ENCODE measurements around the gene RER1.

The RER1 gene

DNA sequence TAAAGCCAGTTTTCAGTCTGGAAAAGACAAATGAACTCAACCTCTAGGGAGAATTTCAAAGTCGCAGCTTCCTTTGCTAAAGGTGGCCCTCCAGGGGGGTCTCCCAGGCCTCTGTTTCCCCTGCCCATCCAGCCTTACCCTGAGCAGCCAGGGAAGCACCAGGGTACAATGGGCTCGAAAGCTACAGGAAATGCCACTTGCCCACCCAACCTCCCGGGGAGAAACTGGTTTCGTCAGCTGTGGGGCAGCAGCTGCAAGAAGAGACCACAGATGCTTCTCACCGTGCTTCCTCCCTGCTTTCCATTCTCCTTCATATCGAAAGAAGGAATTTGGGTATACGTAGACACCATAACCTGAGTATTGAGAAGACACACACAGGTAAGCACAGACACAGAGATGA, 2.0 kb upstream of the RER1 start:
- DNase-seq (ENCODE audit: low read depth, low spot score): no peak

DNA sequence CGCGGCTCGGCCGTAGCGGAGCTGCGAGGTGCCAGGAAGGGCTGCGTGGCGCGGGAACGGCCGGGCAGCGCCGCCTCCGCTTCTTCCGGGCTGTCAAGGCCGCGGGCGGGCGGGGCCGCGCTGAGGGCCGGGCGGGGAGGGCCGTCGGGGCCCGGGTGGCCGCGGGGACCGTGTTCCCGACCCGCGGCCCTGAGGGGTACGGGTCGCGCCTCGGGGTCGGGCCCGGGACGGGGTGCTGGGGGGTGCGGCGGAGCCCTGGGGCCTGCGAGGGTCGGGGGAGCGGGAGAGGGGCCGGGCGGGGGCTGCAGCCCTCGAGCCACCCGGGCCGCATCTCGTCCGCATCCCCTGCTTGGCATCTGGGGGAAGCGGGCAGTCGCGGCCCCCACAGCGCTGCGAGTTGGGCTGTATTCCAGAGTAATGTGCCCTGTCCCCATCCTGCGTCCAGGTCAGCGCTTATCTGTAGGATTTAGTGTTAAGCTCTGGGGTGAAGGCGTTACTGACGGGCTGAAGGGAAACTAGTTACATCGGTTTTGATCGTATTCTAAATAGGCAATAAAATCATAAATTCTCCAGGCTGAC, 379 bp downstream of the RER1 start:
- DNase-seq (ENCODE audit: low read depth, low spot score): no peak

DNA sequence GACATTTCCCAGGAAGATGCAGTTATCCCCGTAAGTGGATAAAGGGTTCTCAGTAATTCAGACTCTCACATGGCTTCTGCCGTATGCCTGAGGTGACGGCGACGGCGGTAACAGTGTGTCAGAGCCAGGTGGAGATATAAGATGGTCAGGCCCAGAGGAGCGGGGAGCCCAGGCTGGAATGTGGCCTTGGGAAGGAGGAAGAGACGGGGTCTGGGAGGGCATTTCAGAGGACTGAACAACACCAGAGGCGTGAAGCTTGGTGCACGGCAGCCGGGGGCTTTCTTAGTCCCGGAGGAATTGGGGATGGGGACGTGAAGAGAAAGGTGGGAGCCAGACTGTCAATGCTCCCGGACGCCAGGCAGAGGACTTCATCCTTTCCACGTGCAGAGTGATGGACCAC, 1.0 kb downstream of the RER1 start:
- no peak for DNase-seq (ENCODE audit: low read depth, low spot score)

DNA sequence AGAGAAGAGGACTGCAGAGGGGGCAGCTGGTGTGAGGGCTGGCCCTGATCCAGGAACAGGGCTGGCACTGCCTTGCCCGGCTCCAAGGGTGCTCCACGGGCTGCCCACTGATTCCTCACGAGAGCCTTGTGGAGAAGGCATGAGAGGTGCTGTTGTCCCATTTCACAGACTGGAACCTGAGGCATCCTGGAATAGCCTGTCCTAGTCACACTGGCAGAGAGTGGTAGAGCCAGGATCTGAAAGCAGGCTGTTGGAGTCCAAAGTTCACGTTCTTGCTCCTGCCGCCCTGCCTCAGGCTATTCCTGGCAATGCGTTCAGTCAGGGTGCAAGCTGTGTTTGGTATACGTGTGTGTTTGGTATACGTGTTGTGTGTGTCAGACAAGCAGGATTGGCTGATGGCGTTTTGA, 1.8 kb downstream of the RER1 start:
- no peak for DNase-seq (ENCODE audit: low read depth, low spot score)

DNA sequence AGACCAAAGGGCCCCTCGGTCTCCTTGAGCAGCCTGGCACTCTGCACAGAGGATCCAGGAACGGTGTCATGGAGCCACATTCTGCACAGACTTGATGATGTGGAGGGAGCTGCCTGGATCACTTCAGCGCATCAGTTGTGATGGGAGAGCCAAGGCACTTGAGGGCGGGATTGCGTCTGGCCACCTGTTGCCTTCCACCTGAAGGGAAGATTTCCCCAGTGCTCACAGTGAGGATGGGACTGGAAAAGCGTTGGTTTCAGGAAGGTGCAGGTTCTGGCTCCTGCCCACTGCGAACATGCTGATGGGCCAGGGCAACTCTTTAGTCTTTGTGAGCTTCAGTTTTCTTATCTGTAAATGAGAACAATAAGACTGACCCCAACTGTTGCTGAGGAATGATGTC, 2.6 kb downstream of the RER1 start:
- no peak for DNase-seq (ENCODE audit: low read depth, low spot score)

DNA sequence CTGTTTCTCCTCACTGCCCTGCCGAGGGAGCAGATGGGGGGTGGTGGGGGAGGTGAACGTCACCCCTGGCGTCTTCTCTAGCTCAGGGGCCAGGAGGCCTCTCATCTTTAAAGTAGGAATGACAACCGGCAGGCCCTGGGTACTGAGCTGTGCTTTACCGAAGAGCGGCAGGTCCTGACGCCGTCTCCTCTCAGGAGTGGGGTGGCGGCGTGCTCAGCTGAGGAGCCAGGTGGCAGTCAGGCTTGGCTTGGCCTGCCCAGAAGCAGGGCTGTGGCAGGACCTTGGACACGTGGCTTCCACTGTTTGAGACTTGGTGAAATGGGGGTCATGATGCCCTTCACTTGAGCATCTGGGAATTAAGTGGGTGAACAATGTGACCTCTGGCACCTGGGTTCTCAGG, 3.1 kb downstream of the RER1 start:
- DNase-seq (ENCODE audit: low read depth, low spot score): no peak

DNA sequence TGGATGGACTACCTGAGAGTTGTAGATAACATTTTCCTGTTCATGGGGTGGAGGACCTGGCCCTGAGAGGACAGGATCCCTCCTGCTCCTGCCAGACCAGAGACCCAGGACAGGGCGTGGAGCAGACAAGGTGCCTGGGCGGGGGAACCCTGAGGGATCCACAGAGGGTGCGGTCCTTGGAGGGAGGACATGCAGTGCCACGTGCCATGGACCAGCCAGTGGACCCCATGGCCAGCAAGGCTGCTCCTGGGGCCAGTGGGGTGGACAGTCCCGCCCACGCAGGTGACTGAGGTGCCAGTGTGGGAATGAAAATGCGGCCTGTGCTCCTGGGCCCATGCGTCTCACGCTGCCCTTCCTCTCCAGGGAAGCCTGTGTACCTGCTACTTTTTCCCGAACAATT, 3.6 kb downstream of the RER1 start:
- no peak for DNase-seq (ENCODE audit: low read depth, low spot score)

DNA sequence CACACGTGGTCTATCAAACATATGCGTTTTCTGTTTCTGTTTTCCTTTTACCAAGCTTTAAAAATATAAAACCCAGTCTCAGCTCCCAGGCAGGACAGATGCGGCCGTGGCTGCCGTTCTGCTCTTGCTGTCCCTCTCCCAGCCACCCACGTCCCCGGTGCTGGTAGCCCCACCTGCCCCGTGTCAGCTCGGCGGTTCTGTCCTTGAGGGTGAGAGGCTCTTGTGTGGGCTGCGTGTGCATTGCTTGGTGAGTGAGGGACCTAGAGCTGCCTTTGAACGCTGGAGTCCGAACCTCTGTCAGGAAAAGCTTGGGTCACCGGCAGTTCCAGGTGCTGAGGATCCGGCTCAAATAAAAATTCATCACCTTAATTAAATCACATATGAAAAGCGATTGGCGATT, 4.4 kb downstream of the RER1 start:
- no peak for DNase-seq (ENCODE audit: low read depth, low spot score)

DNA sequence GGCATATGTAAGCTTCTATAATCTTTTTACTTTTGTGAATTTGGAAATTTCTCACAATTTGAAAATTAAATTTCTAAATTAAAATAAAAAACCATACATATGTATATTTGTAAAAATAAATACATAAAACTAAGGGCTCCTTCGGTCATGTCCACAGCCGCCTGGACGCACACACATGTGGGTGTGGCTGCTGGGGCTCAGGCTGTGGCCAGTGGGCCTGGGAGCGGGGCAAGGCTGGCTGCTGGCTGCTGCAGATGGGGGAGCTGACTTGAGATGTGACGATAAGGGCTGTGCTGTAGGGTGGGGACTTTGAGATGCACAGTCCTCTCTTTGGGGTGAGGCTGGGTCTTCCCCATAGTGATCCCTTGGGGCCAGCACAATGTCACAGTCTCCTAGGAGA, 4.8 kb downstream of the RER1 start:
- DNase-seq (ENCODE audit: low read depth, low spot score): no peak

DNA sequence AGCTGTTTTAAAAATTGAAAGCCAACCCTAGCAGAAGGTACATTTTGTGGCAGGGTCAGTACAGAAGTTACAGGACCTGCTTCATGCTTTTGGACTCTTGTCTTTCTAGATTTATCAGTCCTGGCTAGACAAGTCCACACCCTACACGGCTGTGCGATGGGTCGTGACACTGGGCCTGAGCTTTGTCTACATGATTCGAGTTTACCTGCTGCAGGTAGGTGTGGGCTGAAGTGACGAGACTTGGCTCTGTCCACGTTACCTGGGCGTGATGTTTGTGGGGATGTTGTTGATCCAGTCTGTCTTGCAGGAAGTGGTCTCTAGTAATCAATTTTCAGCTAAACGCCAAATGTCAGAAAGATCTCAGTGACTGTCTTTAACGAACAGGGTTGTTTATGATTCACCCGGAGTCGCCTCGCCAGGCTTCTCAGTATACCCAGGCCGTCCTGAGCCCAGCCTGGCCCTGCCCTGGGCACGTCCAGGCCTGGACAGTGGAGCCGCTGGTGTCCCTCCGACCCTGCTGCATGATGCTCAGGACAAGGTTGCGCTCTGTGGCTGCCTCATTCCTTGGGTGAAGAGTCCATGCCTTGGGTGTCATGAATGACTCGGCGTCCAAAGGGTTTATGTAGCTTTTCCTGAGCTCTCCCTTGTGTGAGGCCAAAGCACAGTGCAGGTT, 5.5 kb downstream of the RER1 start:
- DNase-seq (ENCODE audit: low read depth, low spot score): no peak

DNA sequence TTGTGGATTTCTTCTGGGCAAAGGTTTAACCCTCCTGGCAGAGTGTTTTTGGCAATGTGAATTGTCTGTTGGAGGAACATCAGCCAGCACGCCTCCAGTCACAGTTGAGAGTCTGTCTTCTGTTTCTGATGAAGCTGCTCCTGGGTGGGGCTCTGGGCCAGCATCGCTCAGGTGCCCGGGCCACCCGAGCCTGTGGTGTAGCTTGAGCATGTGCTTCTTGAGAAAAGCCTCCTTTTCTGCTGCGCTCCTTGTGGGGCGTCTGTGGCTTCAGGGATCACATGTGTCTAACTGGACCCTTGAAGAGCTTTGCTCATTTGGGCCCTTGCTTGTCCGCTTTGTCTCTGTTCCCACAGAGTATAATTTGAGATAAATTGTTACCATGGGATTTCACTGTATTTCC, 7.2 kb downstream of the RER1 start:
- DNase-seq (ENCODE audit: low read depth, low spot score): no peak

DNA sequence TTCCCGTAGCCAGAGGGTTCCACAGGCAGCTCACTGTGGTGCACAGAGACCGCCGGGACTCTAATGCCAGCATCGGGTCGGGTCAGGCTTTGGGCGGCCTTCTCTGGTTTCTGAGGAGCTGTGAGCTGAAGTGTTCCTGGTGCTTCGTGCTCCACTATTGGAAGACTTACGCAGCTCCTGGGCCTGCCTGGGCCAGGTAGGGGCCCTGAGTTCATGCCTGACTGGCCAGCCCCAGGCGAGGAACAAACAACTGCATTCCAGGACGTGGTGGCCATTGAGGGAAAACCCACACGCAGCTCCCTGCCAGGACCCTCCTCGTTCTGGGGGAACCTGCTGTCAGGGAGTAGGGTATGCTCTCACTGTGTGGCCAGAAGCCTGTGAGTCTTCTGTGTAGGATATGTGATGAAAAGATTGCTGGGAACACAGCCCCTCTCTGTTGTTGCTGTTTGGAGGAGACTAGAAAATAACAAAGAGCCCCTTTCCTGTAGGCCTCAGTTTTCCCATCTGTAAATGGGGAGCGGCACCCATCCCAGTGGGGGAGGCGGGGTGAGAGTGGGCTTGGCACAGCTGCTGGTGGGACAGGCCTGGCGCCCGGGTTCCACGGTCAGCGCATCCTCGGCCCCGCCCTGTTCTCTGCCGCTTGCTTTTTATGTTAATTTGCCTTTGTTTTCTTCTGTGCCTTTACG, 8.4 kb downstream of the RER1 start:
- no peak for DNase-seq (ENCODE audit: low read depth, low spot score)

DNA sequence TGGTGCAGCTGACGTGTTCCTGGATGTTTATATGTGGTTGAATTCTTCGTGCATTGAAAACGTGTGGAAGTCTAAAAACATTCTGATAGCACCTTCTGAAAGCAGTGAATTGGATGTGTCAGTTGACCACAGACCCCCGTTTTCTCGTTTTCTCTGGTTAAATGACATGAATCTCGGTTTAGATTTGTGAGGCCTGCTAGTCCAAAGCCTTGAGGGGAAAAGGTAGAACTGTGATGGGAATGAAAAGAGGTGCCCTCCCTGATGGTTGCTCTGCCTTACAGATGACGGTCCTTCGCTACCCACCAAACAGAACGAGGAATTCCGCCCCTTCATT, 8.9 kb downstream of the RER1 start:
- no peak for DNase-seq (ENCODE audit: low read depth, low spot score)

DNA sequence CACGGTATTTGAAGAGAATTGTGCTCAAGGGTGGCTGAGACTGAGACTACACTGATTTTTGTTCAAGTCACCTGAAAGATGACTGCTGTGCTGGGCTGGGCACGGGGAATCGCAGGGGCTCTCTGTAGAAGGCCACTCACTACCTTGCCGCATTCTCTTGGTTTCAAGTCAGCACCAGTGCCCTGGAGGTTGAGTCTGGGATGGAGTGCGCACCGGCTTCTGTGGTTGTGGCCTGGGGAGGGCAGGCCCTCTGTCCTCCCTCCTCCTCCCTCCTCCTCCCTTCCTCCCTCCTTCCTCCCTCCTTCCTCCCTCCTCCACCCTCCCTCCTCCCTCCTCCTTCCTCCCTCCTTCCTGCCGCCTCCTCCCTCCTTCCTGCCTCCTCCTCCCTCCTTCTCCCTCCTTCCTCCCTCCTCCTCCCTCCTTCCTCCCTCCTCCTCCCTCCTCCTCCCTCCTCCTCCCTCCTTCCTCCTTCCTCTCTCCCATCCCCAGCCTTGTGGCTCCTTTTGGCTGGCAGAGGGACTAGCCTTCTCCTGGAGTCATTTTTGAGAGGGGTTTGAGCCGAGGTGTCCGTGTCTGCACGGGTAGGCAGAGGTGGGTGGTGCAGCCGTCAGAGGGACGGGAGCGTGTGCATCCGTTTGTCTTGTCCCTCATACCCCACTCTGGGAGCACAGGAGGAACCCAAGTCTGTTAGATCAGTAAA, 9.5 kb downstream of the RER1 start:
- no peak for DNase-seq (ENCODE audit: low read depth, low spot score)

DNA sequence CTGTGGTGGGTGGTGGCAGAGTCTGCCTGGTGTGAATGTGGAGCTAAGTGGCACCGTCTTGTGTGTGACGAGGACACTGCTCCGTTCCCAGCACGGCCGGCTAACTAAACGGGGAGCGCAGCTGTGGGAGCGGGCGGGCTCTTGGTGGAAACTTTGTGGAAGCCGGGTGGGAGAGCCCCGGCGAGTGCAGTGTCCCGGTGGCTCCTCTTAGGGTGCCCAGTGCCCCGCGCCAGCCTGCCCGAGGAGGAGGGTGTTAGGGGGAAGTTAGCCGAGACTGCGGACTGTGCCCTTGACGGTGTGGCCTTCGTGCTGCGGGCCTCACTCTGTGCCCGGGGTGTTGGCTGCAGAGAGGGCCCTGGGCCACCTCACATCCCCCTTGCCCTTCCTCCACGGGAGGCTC, 10.8 kb downstream of the RER1 start:
- DNase-seq (ENCODE audit: low read depth, low spot score): no peak

DNA sequence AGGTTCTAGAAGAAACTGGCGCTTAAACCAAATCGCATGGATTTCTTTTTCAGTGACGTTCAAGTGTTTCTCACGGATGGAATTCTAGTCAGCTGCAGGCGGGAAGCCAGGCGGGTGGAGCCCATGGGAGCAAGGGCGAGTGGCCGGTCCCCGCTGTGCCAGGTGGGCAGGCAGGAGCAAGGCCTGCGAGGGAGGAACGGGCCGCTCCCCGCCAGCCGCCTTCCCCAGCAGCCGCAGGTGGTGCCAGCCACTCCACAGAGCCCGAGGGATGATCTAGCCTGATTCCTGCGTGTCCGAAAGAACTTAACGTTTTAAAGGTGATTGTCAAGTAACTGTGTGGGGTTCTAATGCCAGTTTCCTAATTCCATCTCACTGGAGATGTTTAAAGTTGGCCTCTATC, 11.6 kb downstream of the RER1 start:
- no peak for DNase-seq (ENCODE audit: low read depth, low spot score)

DNA sequence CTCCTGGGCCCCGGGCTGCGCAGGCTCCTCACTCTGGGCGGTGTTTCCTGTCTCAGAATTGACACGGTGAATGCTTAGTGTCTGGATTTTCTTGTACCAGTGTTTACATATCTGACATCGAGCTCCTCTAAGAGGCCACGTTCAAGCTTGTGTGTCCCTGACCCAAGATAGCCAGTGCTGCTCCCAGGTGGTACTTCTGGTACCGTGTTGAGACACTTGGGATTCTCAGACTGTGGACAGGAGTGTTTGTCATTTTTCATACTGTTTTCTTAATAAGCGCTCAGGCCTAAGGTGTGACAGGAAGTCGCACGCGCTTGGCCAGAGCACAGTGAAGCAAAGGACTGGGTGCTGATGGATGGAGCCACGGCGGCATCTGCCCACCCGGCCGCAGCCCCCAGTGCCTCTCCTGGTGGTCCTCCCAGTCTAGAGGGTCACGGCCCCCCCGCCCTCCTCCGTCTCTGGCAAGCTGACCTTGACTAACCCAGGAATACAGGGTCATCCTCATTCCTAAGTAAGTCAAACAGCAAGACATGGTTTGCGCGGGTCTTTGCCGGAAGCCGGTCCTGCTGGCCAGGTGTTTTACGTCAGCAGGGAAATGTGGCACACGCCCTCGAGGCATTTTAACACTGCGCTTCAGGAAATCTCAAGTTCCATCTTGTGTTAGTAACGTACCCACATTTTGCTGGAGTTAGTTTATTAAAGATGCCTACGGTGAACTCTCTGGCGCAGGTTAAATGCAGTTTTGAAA, 12.7 kb downstream of the RER1 start:
- DNase-seq (ENCODE audit: low read depth, low spot score): no peak

DNA sequence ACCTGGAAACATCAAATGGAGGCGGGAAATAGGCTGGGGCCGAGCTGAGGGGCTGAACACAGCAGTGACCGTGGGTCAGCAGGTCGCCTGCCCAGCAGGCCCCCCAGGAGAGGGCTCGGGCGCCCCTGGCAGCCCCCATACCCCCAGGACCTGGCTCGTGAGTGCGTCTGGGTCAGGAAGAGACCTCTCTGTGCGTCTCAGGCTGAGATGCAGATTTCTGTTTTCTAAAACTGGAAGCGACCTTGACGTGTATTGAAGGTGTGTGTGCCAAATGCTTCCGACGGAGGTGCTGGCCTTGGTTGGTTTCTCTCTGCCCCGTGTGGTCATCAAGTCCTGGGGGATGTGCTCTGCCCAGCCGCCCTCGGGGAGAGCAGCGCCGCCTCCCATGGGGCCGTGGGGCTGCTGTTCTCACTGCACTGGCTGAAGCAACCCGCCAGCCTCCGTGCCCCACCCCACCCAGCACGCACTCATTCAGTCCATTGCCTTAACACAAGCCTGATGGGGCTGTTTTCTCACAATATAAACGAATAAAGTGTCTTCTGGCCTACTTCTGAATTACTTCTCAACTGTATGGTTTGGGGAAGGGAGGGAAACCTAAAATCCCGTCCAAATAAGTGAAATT, 13.4 kb downstream of the RER1 start:
- DNase-seq (ENCODE audit: low read depth, low spot score): no peak

DNA sequence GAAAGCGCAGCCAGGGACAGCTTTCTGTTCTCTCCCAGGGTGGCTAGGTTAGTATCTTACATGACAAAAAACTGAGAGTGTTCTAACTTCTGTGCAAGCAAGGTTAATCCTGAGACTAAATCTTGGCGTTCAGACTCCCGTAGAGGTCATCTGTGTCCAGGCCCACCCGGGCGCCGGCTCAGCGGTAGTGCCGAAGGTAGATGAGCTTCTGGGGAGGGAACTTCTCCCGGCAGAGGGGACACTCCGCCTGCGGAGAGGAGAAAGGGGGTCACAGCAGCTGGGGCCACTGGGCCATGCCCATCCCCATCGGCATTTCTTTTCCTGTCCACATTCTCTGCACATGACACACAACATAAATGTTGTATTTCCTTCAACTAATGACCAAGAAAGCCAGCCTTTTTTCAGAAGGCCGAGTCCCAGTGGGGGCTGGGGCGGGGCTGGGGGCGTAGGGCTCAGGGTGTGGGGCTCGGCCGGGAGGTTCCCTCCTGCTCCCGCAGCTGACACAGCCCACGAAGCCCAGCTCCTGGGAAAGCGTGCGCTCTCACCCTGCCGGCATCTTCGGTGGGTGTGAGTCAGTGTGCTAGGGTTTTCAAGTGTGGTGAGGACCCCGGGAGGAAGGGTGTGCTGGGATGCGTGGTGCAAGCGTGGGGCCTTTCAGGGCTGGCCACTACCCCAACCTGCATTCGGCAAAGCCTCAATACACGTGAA, 14.1 kb downstream of the RER1 start:
- DNase-seq (ENCODE audit: low read depth, low spot score): no peak

DNA sequence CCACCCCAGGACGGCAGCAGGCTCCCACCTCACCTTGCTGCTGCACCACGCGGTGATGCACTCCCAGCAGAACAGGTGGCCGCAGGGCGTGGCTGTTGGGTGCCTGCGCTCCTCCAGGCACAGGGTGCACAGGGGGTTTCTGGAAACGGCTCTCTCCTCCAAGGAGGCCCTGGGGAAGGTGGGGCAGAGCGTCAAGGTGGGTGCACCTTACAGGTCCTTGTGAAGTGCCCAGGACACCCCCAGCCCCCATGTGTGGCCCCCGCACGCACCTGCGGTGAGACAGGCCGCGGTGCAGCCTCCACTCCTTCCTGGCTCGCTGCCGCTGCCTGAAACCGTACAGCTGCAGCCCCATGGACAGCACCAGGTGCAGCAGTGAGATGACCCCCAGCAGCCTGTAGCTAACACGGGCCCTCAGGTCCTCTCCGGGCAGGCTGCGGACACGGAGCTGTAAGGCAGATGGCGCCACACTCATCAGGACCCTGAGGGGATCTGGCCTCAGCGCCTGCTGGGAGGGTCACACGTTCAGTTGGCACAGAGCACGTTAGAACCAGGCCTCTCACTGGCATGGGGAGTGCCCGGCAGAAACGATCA, 14.9 kb downstream of the RER1 start:
- DNase-seq (ENCODE audit: low read depth, low spot score): no peak

All from activated CD4-positive, CD25-positive, alpha-beta regulatory T cell treated with anti-CD3 and anti-CD28 coated beads, Interleukin-2, amount 50 U/mL, for 16 hours (primary cell).